ENCODE data around the gene CLASP1.

DNA sequence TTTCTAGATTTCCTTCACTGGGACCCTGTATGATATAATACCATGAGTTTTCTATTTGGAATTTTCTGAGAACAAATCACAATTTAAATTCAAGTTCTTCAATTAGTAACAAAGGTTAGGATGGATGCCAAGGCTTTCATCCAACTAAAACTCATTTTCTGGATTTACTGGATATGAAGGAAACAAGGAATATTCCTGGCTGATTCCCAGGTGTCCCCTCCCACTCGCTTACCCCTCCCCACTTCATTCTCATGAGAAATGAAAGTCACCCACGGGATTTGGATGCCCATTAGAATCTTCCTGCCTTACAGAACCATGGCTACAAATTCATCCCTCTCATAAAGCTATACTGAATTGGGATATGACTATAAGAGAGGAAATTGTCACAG lies 78.6 kb downstream of the CLASP1 start:
- TF ChIP-seq EZH2phosphoT487 (IDR thresholded peaks at IDR 0.05; ENCODE audit: unreplicated experiment) (no peak), POLR2AphosphoS5 (IDR thresholded peaks at IDR 0.05; ENCODE audit: low read depth) (no peak), REST (IDR thresholded peaks at IDR 0.05; ENCODE audit: unreplicated experiment) (no peak), EZH2 (IDR thresholded peaks at IDR 0.05; ENCODE audit: low read depth, unreplicated experiment) (no peak), ZNF114 (CRISPR knock-in tag; IDR thresholded peaks at IDR 0.05) (no peak), ETS1 (IDR thresholded peaks at IDR 0.05) (no peak), ZNF331 (CRISPR knock-in tag; IDR thresholded peaks at IDR 0.05; ENCODE audit: low read depth) (no peak), NANOG (IDR thresholded peaks at IDR 0.05; ENCODE audit: borderline replicate concordance) (no peak), CREB1 (CRISPR knock-in tag; IDR thresholded peaks at IDR 0.05; ENCODE audit: low read depth) (no peak), JUNB (IDR thresholded peaks at IDR 0.05; ENCODE audit: unreplicated experiment) (no peak)
- TF ChIP-seq, protein P1, sequence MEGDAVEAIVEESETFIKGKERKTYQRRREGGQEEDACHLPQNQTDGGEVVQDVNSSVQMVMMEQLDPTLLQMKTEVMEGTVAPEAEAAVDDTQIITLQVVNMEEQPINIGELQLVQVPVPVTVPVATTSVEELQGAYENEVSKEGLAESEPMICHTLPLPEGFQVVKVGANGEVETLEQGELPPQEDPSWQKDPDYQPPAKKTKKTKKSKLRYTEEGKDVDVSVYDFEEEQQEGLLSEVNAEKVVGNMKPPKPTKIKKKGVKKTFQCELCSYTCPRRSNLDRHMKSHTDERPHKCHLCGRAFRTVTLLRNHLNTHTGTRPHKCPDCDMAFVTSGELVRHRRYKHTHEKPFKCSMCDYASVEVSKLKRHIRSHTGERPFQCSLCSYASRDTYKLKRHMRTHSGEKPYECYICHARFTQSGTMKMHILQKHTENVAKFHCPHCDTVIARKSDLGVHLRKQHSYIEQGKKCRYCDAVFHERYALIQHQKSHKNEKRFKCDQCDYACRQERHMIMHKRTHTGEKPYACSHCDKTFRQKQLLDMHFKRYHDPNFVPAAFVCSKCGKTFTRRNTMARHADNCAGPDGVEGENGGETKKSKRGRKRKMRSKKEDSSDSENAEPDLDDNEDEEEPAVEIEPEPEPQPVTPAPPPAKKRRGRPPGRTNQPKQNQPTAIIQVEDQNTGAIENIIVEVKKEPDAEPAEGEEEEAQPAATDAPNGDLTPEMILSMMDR (conservative IDR thresholded peaks at IDR 0.05; ENCODE audit: low read depth in 2 of 2), result no peak
